ENCODE measurements around the gene GREM2.

DNA sequence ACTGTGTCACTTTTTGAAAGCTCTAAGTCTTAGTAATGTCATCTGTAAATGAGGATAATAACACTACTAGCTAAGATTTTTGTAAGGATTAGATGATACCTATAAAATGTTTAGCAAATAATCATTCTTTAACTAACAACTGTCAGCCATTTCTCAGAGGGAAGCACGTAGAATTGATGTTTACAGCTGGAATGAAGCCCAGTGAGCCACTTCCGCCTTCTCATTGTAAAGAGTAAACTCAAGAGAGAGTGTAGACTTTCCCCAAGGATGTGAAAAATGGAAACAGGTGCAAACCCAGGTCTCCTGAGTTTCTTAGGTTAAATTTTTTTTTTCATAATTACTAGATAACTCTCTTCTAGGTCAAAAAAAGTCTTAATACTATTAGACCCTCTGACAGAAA, 4.9 kb downstream of the GREM2 start:
- TF ChIP-seq, protein P1, sequence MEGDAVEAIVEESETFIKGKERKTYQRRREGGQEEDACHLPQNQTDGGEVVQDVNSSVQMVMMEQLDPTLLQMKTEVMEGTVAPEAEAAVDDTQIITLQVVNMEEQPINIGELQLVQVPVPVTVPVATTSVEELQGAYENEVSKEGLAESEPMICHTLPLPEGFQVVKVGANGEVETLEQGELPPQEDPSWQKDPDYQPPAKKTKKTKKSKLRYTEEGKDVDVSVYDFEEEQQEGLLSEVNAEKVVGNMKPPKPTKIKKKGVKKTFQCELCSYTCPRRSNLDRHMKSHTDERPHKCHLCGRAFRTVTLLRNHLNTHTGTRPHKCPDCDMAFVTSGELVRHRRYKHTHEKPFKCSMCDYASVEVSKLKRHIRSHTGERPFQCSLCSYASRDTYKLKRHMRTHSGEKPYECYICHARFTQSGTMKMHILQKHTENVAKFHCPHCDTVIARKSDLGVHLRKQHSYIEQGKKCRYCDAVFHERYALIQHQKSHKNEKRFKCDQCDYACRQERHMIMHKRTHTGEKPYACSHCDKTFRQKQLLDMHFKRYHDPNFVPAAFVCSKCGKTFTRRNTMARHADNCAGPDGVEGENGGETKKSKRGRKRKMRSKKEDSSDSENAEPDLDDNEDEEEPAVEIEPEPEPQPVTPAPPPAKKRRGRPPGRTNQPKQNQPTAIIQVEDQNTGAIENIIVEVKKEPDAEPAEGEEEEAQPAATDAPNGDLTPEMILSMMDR (conservative IDR thresholded peaks at IDR 0.05; ENCODE audit: low read depth, low read length), result no peak
- no peak for TF ChIP-seq EZH2 (IDR thresholded peaks at IDR 0.05; ENCODE audit: borderline replicate concordance, low read depth, low read length, poor library complexity, severe bottlenecking)
